Measurements from ENCODE around the gene FAM120B. TPM values are rescaled to one million over a fixed set of nuclear protein-coding genes. Genes with fewer than 3 reads are reported as not detected.

Gene FAM120B
- total RNA-seq, 3 donors from 2014 or later = 28.8 to 35.0 (median 33.8) TPM

GRCh38 chr6:170284126-170284773 is 22.3 kb upstream of the FAM120B start:
- intact Hi-C loops (cut with DNase I; ENCODE audit: low total_unique reads) = no loop called here
- Histone ChIP-seq H3K9me3 (no peaks in the 10 kb centered on the region), H3K4me3 (no peak overlapping the region), H3K36me3 (no peaks in the 10 kb centered on the region), H3K27ac (no peak overlapping the region), H3K27me3 (no peaks in the 10 kb centered on the region), H3K4me1 (peaks cover 4 to 8% of the 10 kb centered on the region in 2 donors)
- no peak for TF ChIP-seq POLR2AphosphoS5 (IDR thresholded peaks at IDR 0.05)
- no peak for TF ChIP-seq CTCF (IDR thresholded peaks at IDR 0.05)
- no peak for TF ChIP-seq POLR2A (IDR thresholded peaks at IDR 0.05)
- DNase-seq (ENCODE audit: low spot score in 2 of 2) = no peak

DNA sequence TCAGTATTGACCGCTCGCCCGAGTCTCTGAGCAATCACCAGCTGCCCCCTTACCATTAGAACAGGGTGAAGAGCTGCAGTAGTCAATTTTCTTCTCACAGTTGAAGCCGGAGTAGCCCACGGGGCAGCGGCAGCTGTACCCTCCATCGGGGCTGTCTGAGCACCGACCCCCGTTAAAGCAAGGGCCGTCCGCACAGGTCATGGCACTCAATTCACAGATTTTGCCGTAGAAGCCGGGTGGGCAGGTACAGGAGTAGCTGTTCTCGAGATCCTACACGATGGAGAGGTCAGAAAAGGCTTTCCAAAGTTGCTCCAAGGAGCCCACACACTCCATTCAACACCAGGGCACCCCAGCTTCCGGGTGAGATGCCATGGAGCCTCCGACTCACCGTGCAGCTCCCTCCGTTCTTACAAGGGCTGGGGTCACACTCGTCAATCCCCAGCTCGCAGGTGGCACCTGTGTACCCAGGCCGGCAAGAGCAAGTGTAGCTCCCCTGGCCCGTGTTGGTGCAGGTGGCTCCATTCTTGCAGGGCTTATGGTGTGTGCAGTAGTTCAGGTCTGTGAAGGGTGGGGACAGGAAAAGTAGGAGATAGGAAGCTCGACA is 21.6 kb upstream of the FAM120B start:
- TF ChIP-seq POLR2A (IDR thresholded peaks at IDR 0.05) = no peak
- no peak for TF ChIP-seq POLR2AphosphoS5 (IDR thresholded peaks at IDR 0.05)
- no peak for TF ChIP-seq CTCF (IDR thresholded peaks at IDR 0.05)
- Histone ChIP-seq H3K27me3 (no peaks in the 10 kb centered on the region), H3K4me1 (peaks cover 5 to 8% of the 10 kb centered on the region in 2 donors), H3K27ac (no peak overlapping the region), H3K4me3 (no peak overlapping the region), H3K9me3 (no peaks in the 10 kb centered on the region), H3K36me3 (no peaks in the 10 kb centered on the region)
- intact Hi-C loops (cut with DNase I; ENCODE audit: low total_unique reads) = no loop called here
- DNase-seq (ENCODE audit: low spot score in 2 of 2) = no peak

DNA sequence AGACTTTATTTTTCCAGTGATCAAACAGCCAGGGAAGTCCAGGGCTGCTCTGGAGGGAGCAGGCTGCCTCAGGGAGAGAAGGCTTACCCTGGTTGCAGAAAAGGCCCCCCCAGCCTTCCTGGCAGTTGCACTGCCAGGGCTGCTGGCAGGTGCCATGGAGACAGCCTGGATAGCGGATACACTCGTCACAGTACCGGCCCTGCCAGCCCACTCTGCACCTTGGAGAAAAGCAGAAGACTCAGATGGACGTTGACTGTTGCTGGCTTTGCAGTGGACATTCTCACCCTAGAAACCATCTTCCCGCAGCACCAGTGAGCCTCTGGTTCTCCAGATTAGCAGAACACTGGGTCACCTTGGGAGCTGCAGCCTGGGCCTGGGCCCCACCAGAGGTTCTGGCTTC is 21.1 kb upstream of the FAM120B start:
- intact Hi-C loops (cut with DNase I; ENCODE audit: low total_unique reads) = no loop called here
- TF ChIP-seq POLR2AphosphoS5 (IDR thresholded peaks at IDR 0.05) (no peak), CTCF (IDR thresholded peaks at IDR 0.05) (no peak), POLR2A (IDR thresholded peaks at IDR 0.05) (no peak)
- Histone ChIP-seq H3K4me3 (no peak overlapping the region), H3K27ac (no peak overlapping the region), H3K4me1 (peaks cover 5 to 8% of the 10 kb centered on the region in 2 donors), H3K36me3 (no peaks in the 10 kb centered on the region), H3K9me3 (no peaks in the 10 kb centered on the region), H3K27me3 (no peaks in the 10 kb centered on the region)
- DNase-seq (ENCODE audit: low spot score in 2 of 2) = no peak

DNA sequence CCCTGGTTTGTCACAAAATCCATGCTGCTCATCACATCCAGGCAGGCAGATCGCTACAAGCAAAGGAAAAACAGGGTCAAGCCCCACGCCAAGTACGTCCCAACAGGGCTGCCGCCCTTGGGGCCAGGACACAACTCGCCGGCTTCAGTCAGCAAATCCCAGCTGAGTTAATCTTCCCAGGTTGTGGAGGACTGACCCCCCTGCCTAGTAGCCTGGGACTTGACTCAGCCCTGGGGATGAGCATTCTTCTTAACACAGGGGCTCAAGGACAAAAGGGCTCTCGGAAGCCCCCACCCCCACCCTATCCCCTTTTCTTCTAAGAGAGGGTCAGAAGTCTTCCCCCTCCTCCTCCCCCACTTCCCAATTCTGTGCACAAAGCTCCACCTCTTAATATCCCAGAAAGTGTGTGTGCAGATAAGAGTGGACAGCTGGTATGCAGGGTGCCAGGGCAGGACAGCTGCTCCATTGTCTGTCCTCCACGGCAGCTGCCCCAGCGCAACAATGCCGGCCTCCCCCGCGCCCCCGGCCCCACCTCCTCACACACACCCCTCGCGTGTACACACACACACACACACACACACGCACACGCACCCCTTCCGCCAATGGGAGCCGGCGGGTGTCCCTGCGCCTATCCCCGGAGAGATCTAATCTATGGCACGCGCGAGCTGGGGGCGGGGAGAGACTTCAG is 20.2 kb upstream of the FAM120B start:
- peak overlapping the region in 1 of 3 donors; percentile 93 for H3K4me3 ChIP-seq
- no peaks in the 10 kb centered on the region for H3K36me3 ChIP-seq
- TF ChIP-seq POLR2A (IDR thresholded peaks at IDR 0.05) = no peak
- no peak for TF ChIP-seq POLR2AphosphoS5 (IDR thresholded peaks at IDR 0.05)
- TF ChIP-seq CTCF (IDR thresholded peaks at IDR 0.05) = no peak
- peak overlapping the region in 1 of 2 donors; percentile 50 for H3K27ac ChIP-seq
- H3K9me3 ChIP-seq = no peaks in the 10 kb centered on the region
- intact Hi-C loops (cut with DNase I; ENCODE audit: low total_unique reads) = no loop called here
- H3K27me3 ChIP-seq = no peaks in the 10 kb centered on the region
- peaks cover 5 to 8% of the 10 kb centered on the region in 2 donors for H3K4me1 ChIP-seq
- DNase-seq (ENCODE audit: low spot score in 2 of 2) = no peak

DNA sequence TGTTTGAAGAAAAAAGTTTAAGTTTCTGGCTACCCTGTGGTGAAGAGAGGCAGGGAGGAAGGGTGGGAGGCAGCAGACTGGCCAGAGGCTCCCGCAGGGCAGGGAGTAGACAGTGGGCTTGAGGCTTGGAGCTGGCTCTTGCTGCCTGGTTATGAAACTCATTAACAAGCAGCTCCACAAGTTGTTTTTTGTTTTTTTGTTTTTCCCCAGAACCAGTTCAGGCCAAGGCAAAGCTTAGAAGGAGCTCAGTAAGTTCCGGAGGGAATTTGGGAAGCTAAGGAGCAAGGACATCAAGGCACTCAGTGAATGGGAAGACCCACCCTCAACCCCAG is 19.7 kb upstream of the FAM120B start:
- Histone ChIP-seq H3K27me3 (no peaks in the 10 kb centered on the region), H3K27ac (peak overlapping the region in 1 of 2 donors; percentile 64), H3K36me3 (no peaks in the 10 kb centered on the region), H3K9me3 (no peaks in the 10 kb centered on the region), H3K4me3 (peak overlapping the region in 1 of 3 donors; percentile 93), H3K4me1 (peaks cover 5 to 8% of the 10 kb centered on the region in 2 donors)
- intact Hi-C loops (cut with DNase I; ENCODE audit: low total_unique reads) = no loop called here
- TF ChIP-seq CTCF (IDR thresholded peaks at IDR 0.05) = no peak
- TF ChIP-seq POLR2A (IDR thresholded peaks at IDR 0.05) = no peak
- no peak for TF ChIP-seq POLR2AphosphoS5 (IDR thresholded peaks at IDR 0.05)
- no peak for DNase-seq (ENCODE audit: low spot score in 2 of 2)

Data from breast epithelium (tissue), 4 donors.